HG03558 (cell line): ENCODE data around the gene APOC1.

Source experiments
- ATAC-seq: cut with Tn5 transposase; IDR thresholded peaks from one replicate; pipeline ENCODE4 v1.9.1; 2021; ENCODE audit warnings: moderate number of reproducible peaks; ENCODE audit not compliant: unreplicated experiment; ENCODE audit errors: extremely low read depth

APOC1 gene

GRCh38 chr19:44954278-44954648 is 39.9 kb downstream of the APOC1 start:
- no peak for ATAC-seq

- ATAC-seq, result peak; percentile 63
These were observed 40.5 kb downstream of the APOC1 start, which contains the start of gene CLPTM1 for GRCh38 chr19:44954649-44955504. CLPTM1 (plus strand) TSS chr19:44955380; CDS start chr19:44955396, 16 bp downstream.

- ATAC-seq, result no peak
These were observed 41.4 kb downstream of the APOC1 start for GRCh38 chr19:44955505-44956439.

GRCh38 chr19:44957526-44957925 is 43.1 kb downstream of the APOC1 start:
- ATAC-seq, result no peak

GRCh38 chr19:44958090-44958489 is 43.7 kb downstream of the APOC1 start:
- ATAC-seq, result no peak

- no peak for ATAC-seq
These were observed 45.3 kb downstream of the APOC1 start for GRCh38 chr19:44959691-44960090.

GRCh38 chr19:44960906-44961728 is 46.7 kb downstream of the APOC1 start:
- ATAC-seq, result no peak

GRCh38 chr19:44961821-44962220 is 47.4 kb downstream of the APOC1 start:
- ATAC-seq, result no peak

GRCh38 chr19:44968118-44968517 is 53.7 kb downstream of the APOC1 start:
- no peak for ATAC-seq

GRCh38 chr19:44968670-44969069 is 54.3 kb downstream of the APOC1 start:
- no peak for ATAC-seq
